ENCODE data around the gene GNAT3.
A peak's percentile ranks its signal among the peaks of the same experiment; 100 is the strongest.

Gene GNAT3

DNA sequence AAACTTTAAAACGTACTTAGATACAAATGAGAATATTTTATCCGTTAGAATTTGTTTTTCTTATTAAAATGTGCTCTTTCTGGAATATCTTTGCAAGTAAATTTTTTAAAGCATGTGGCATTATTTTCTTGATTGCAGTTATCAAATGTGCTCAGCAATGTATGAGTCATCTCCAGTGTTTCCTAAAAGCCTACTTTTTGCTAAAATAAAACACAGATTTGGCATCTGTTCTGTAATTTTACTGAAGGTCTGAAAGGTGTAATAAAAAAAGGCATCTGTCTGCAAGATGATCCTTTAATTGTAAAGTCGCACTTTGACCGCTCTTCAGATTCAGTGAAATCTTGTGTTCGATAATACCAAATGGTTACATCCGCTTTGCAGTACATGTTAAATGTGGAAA is 3.4 kb downstream of the GNAT3 start:
- TF ChIP-seq, protein P1, sequence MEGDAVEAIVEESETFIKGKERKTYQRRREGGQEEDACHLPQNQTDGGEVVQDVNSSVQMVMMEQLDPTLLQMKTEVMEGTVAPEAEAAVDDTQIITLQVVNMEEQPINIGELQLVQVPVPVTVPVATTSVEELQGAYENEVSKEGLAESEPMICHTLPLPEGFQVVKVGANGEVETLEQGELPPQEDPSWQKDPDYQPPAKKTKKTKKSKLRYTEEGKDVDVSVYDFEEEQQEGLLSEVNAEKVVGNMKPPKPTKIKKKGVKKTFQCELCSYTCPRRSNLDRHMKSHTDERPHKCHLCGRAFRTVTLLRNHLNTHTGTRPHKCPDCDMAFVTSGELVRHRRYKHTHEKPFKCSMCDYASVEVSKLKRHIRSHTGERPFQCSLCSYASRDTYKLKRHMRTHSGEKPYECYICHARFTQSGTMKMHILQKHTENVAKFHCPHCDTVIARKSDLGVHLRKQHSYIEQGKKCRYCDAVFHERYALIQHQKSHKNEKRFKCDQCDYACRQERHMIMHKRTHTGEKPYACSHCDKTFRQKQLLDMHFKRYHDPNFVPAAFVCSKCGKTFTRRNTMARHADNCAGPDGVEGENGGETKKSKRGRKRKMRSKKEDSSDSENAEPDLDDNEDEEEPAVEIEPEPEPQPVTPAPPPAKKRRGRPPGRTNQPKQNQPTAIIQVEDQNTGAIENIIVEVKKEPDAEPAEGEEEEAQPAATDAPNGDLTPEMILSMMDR (IDR thresholded peaks at IDR 0.05) = no peak
- no peak for TF ChIP-seq ZFX (IDR thresholded peaks at IDR 0.05; ENCODE audit: borderline replicate concordance)
- H3K27ac ChIP-seq = no peak overlapping the region

DNA sequence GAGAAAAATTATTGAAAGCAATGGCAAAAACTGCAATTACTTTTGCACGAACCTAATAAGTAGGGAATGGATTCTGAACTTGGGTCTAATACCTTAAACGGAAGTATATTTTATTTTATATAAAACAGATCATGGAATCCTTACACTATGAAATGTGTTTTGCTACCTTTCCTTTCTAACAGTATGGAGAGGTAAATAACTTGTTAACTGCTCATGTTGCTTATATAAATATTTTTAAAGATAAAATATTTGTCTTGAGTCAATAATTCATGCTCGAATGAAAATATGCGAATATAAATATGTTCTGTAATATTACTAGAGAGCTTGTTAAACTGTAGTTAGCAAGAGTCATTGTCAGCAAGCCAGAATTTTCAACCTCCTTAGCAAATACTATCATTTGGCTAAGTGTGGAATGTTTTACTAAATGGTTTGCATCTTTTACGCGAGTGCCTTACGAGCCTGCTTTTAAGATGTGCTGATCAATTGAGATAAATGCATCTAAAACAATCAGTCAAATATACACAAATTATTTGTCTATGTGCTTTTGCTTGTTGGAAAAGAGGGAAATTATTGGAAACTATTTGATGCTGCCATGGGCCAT is 5.9 kb downstream of the GNAT3 start:
- peak overlapping the region; percentile 23 for H3K27ac ChIP-seq
- TF ChIP-seq, protein P1 (IDR thresholded peaks at IDR 0.05) = no peak
- no peak for TF ChIP-seq ZFX (IDR thresholded peaks at IDR 0.05; ENCODE audit: borderline replicate concordance)

DNA sequence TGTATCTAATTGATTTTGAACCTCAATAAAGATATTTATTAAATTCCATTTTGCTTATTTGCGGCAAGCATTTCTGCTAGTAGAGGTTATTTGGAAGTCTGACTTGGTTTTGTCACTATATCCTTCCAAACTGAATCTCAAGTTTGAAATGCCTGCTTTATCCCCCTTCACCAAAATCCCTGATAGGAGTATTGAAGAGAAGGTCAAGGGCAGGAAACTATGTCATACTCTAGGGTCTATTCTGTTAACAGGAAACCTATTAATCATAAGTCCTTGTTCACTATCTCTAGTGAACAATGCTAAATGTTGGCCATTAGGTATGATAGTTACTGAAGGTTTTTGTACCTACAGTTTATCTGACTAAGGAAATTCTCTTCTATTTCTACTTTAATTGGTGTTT is 11.5 kb downstream of the GNAT3 start:
- TF ChIP-seq ZFX (IDR thresholded peaks at IDR 0.05; ENCODE audit: borderline replicate concordance) = no peak
- TF ChIP-seq, protein P1 (IDR thresholded peaks at IDR 0.05) = no peak
- no peak overlapping the region for H3K27ac ChIP-seq

DNA sequence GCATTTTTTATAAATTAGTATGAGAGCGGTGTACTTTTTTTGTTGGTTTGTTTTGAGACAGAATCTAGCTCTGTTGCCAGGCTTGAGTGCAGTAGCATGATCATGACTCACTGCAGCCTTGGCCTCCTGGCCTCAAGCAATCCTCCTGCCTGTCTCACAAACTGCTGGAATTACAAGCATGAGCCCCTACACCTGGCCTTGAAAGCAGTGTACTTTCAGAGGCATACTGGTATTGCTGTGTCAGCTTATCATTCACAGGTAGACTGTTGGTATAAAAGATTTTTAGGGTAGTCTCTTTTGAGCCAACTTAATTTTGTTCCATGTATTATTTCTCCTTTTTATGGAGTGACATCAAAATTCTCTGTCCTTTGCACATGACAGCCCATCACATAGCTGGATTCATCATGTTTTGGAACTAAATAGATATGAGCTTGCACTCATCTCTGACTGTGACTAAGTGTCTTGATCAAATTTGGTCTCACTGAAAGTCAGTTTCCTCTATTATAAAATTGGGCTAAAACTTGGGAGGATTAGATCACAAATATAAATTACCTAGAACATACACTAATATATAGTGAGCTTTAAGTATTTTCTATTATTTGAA is 12.4 kb downstream of the GNAT3 start:
- no peak overlapping the region for H3K27ac ChIP-seq
- no peak for TF ChIP-seq ZFX (IDR thresholded peaks at IDR 0.05; ENCODE audit: borderline replicate concordance)
- TF ChIP-seq, protein P1 (IDR thresholded peaks at IDR 0.05) = no peak

DNA sequence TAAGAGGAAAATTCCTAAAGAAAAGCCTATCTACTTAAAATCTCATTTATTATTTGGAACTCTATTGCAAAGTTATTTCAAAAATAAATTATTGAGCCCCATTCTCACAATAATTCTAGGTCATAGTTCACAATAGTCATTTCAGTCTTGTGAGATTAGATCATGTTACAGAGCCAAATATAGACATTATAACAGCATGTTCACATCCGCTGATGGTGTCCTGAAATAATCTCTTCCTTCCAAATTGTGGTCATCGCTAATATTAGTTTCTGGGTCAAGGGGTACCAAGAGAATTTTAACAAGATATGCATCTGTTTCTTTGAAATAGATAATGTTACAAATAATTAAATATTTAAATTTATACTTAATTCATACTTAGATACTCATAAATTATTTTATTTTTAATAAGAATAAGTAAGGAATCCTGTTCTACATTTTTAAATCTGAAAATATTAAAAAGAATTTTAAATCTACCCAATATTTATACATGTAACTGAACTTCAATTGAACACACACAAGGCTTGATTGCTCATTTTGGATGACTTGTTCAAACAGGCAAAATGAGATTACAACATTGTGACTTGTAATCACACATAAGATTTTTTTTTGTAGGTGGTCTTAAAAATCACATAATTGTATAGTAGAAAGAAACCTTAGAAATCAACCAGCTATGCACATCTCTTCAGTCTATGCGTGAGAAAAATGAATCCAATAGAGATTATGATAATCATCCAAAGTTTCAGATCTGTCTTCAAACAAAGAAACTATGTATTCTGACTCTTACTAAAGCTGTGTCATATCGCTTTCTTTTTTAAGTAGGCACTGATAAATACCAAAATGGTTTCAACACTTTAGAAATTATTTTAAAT is 13.1 kb downstream of the GNAT3 start:
- TF ChIP-seq, protein P1 (IDR thresholded peaks at IDR 0.05) = no peak
- no peak for TF ChIP-seq ZFX (IDR thresholded peaks at IDR 0.05; ENCODE audit: borderline replicate concordance)
- H3K27ac ChIP-seq = no peak overlapping the region

DNA sequence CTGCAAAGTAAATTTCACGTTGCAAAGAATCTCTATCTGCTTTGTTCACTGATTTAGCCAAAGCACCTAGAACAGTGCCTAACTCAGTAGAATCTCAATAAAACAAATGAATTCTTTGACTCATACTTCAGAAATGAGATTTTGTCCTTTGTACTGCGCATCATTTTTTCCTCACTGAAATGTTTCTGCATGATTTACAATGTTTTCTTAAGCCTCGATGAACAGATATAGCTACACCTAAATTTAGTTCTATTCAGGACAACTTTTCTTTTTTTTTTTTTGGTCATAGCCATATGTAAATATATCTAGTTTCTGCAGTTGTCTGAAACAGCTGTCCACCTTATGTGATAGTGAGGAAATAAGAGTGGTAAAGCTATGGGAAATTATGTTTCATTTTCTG is 15.3 kb downstream of the GNAT3 start:
- no peak overlapping the region for H3K27ac ChIP-seq
- no peak for TF ChIP-seq ZFX (IDR thresholded peaks at IDR 0.05; ENCODE audit: borderline replicate concordance)
- TF ChIP-seq, protein P1 (IDR thresholded peaks at IDR 0.05) = no peak

Data from 22Rv1 (cell line).